Epithelial cell of esophagus (primary cell): ENCODE measurements around the gene GAPVD1.

ENCODE experiments used
- DNase-seq: peaks from one replicate; pipeline ENCODE4 v3.0.0; 2010; ENCODE audit warnings: low read depth
- H3K4me3 ChIP-seq: 2 replicates; pipeline ENCODE4 v1.5.1; 2011; ENCODE audit warnings: mild to moderate bottlenecking, low read length, control low read depth
- CTCF ChIP-seq: IDR thresholded peaks from 2 replicates; pipeline ENCODE4 v1.5.1; 2011; ENCODE audit warnings: low read depth, mild to moderate bottlenecking, low read length, control low read depth, inconsistent platforms; ENCODE audit not compliant: insufficient read depth; ENCODE audit errors: missing control alignments

GAPVD1 gene

GRCh38 chr9:125321496-125321895, 59.9 kb downstream of the GAPVD1 start:
- no peak for TF ChIP-seq CTCF
- DNase-seq, result no peak
- H3K4me3 ChIP-seq, result no peak overlapping the region

GRCh38 chr9:125323615-125324014, 62.0 kb downstream of the GAPVD1 start:
- DNase-seq, result no peak
- H3K4me3 ChIP-seq, result no peak overlapping the region
- no peak for TF ChIP-seq CTCF

GRCh38 chr9:125325826-125326225, 64.2 kb downstream of the GAPVD1 start:
- TF ChIP-seq CTCF, result no peak
- DNase-seq, result peak; percentile 76
- no peak overlapping the region for H3K4me3 ChIP-seq

- H3K4me3 ChIP-seq, result no peak overlapping the region
- peak; percentile 55 for DNase-seq
- TF ChIP-seq CTCF, result no peak
Observed at GRCh38 chr9:125329978-125330377, 68.4 kb downstream of the GAPVD1 start.

- DNase-seq, result no peak
- TF ChIP-seq CTCF, result no peak
- no peak overlapping the region for H3K4me3 ChIP-seq
Observed at GRCh38 chr9:125330587-125330986, 69.0 kb downstream of the GAPVD1 start.

- no peak for TF ChIP-seq CTCF
- DNase-seq, result no peak
- no peak overlapping the region for H3K4me3 ChIP-seq
Observed at GRCh38 chr9:125332527-125332926, 70.9 kb downstream of the GAPVD1 start.

GRCh38 chr9:125337236-125337635, 75.6 kb downstream of the GAPVD1 start:
- no peak for DNase-seq
- no peak for TF ChIP-seq CTCF
- no peak overlapping the region for H3K4me3 ChIP-seq
